ENCODE measurements around the gene TCF19.
"Not testable (repeated sequence)": the region's sequence is repeated elsewhere in the genome, so short reads cannot be mapped to it uniquely, and the experiment has no call there.

Gene TCF19

DNA sequence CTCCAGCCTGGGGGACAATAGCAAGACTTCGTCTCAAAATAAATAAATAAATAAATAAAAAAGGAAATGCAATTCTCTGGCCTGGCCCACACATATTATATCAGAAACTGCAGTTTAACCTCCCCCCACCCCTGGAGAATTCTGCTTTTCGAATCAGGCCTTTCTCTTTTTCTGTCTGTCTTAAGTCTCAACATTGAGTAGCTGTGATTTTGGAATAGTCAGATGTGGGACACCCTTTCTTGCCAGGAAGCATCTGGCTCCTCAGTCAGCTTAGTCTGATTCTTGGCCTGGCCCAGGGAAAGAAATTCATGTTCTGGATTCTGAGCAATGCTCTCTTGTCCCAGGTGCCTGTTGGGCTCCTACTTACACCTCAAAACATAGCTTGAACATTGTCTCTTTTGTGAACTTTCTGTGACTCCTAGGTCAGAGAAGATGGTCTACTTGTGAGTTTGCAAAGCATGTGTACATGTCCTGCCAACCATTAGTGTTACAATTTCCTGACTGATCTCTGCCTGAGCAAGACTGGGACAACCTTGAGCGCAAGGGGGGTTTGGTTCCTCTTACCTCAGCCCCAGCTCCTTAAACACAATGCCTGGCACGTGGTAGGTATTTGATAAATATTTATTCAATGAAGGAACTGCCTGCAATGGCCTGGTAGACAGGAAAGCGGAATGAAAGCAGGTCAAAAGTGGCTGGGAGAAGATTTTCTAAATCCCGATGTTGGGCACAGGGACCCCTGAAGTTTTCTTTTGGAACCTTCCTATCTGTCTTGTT is 35.9 kb downstream of the TCF19 start:
- Histone ChIP-seq H3K27me3 (no peaks in the 10 kb centered on the region), H4K20me1 (0 out of 2 replicates have a peak, but pooled peaks cover 10% of the 10 kb centered on the region), H3K27ac (no peak overlapping the region), H3K4me2 (no peak overlapping the region; the same call in 1 of the 2 replicates), H3K9me3 (no peaks in the 10 kb centered on the region), H3K4me1 (peaks cover 25% of the 10 kb centered on the region), H3K36me3 (0 out of 2 replicates have a peak, but pooled peaks cover 5% of the 10 kb centered on the region), H3K4me3 (no peak overlapping the region), H3K9ac (0 out of 2 replicates have a peak overlapping the region, but pooled peaks have one; percentile 1)
- TF ChIP-seq Cebpa-rat (IDR thresholded peaks at IDR 0.05): no peak

DNA sequence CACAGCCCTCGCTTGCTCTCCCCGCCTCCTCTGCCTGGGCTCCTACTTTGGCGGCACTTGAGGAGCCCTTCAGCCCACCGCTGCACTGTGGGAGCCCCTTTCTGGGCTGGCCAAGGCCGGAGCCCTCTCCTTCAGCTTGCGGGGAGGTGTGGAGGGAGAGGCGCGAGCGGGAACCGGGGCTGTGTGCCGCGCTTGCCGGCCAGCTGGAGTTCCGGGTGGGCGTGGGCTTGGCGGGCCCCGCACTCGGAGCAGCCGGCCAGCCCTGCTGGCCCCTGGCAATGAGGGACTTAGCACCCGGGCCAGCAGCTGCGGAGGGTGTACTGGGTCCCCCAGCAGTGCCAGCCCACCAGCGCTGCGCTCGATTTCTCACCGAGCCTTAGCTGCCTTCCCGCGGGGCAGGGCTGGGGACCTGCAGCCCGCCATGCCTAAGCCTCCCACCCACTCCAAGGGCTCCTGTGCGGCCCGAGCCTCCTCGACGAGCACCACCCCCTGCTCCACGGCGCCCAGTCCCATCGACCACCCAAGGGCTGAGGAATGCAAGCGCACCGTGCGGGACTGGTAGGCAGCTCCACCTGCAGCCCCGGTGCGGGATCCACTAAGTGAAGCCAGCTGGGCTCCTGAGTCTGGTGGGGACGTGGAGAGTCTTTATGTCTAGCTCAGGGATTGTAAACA is 37.1 kb downstream of the TCF19 start:
- not testable (repeated sequence) for H3K4me2 ChIP-seq, H4K20me1 ChIP-seq, H3K27me3 ChIP-seq, H3K9ac ChIP-seq, H3K9me3 ChIP-seq, H3K27ac ChIP-seq, H3K4me3 ChIP-seq
- Histone ChIP-seq H3K36me3 (peaks cover 14% of the 10 kb centered on the region; the same call in 1 of the 2 replicates), H3K4me1 (peaks cover 36% of the 10 kb centered on the region)

DNA sequence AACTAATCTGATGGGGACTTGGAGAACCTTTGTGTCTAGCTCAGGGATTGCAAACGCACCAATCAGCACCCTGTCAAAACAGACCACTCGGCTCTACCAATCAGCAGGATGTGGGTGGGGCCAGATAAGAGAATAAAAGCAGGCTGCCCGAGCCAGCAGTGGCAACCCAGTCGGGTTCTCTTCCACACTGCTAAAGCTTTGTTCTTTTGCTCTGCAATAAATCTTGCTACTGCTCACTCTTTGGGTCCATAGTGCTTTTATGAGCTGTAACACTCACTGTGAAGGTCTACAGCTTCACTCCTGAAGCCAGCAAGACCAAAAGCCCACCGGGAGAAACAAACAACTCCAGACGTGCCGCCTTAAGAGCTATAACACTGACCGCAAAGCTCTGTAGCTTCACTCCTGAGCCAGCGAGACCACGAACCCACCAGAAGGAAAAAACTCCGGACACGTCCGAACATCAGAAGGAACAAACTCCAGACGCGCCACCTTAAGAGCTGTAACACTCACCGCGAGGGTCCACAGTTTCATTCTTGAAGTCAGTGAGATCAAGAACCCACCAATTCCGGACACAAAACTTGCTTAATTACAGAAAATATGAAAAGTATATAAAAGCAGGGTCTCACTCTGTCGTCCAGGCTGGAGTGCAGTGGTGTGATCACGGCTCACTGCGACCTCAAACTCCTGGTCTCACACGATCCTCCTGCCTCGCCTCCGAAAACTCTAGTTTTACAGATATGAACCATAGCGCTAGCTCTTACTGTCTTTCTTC is 38.0 kb downstream of the TCF19 start:
- H3K27ac ChIP-seq, H3K27me3 ChIP-seq, H4K20me1 ChIP-seq, H3K9ac ChIP-seq: not testable (repeated sequence)
- Histone ChIP-seq H3K4me3 (peak overlapping the region; percentile 89), H3K4me1 (peaks cover 41% of the 10 kb centered on the region), H3K9me3 (peaks cover 18% of the 10 kb centered on the region), H3K36me3 (peaks cover 24% of the 10 kb centered on the region), H3K4me2 (peak overlapping the region; percentile 86)

DNA sequence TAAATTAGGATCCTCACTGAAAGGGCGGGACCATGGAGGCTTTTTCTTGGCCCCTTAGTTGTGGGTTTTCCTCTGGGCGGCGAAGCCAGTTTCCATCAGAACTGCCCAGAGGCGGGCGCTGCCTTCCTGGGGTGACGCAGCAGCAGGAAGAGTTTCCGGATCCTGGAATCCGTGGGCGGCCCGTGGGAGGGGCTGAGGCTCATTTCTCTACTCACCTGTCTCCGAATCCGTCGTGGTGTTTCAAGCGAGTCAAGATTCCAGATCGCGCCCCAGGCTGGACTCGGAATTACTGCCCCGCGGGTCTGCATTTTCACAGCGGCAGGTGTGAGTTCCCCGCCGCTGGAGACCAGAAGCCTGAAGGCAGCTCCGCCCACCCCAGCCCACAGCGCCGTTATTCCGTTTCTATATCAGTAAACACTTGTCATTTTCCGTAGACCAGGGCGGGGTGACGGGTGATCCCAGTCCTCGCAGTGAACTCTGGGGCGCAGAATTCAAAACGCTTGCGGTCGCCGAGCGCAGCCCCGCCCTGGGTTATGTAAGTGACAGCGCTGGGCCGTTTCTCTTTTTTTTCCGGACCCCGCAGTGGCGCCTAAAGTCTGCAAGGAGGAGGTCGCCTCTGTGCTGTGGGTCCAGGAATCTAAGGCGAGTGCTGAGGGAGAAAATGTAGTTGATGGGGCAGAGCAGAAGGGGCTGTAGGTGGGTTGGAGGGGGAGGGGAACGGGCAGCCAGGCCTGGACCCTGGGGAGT is 39.3 kb downstream of the TCF19 start:
- Histone ChIP-seq H4K20me1 (0 out of 2 replicates have a peak, but pooled peaks cover 10% of the 10 kb centered on the region), H3K4me2 (peak overlapping the region; percentile 86), H3K4me3 (peak overlapping the region; percentile 89), H3K9me3 (peaks cover 18% of the 10 kb centered on the region), H3K4me1 (peaks cover 54% of the 10 kb centered on the region), H3K36me3 (peaks cover 29% of the 10 kb centered on the region), H3K27ac (peak overlapping the region; percentile 96), H3K27me3 (no peaks in the 10 kb centered on the region), H3K9ac (peak overlapping the region; percentile 94)
- no peak for TF ChIP-seq Cebpa-rat (IDR thresholded peaks at IDR 0.05)

DNA sequence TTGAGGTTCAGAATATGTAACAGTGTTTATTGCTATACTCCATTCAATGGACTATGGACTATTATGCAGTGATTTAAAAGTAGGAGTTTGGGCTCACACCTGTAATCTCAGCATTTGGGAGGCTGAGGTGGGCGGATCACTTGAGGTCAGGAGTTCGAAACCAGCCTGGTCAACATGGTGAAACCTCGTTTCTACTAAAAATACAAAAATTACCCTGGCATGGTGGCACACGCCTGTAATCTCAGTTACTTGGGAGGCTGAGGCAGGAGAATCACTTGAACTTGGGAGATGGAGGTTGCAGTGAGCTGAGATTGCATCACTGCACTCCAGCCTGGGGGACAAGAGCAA is 40.7 kb downstream of the TCF19 start:
- peak overlapping the region; percentile 86 for H3K4me2 ChIP-seq
- H3K27ac ChIP-seq: not testable (repeated sequence)
- H3K4me3 ChIP-seq: peak overlapping the region; percentile 89

DNA sequence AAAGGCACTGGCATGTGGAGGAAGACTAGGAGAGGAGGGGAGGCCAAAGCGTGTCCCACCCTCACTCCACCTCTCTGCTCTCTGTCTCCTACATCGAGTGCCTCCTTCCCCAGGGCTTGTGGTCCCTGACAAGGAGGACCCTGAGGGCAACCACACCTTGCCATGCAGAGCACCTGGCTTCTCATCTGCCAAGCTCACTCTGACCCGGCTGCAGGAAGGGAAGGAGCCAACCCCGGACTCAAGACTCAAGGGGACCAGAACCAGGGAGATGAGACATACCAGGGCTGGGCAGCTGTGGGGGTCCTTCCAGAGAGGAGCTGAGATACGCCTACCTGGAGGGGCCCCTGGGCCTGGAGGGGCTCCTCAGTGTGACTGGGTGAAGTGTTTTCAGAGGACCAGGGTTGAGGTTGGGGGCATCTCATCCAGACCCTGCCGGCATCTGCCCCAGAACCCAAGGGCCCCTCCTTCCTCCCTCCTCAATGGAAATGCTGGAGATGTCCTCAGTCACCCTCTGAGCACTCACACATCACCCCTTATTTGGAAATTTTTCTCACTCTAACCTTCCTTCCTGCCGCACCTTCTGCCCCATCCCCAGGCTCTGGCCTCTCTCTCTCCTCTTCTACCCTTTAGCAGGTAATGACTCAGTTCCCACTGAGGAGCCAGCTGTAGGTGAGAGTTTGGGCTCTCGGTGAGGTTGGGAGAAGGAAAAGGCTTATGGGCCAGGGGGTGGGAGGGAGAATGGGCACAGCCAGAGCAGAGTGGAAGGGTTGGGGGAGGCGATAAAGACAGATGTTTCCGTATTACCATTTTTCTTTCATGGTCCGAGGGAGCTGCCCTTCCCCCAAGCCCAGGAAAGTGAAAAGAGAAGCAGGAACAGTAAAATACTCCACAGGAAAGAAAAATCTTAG is 44.1 kb downstream of the TCF19 start:
- Histone ChIP-seq H3K4me1 (peaks cover 64% of the 10 kb centered on the region), H4K20me1 (no peaks in the 10 kb centered on the region), H3K36me3 (peaks cover 25% of the 10 kb centered on the region), H3K9ac (peak overlapping the region; percentile 65), H3K9me3 (peaks cover 18% of the 10 kb centered on the region), H3K27me3 (no peaks in the 10 kb centered on the region), H3K27ac (peak overlapping the region; percentile 85), H3K4me2 (peak overlapping the region; percentile 85), H3K4me3 (peak overlapping the region; percentile 63)
- no peak for TF ChIP-seq Cebpa-rat (IDR thresholded peaks at IDR 0.05)

More for the DNA sequence above, 40.7 kb downstream of the TCF19 start:
- Histone ChIP-seq H3K36me3 (peaks cover 29% of the 10 kb centered on the region), H3K9me3 (peaks cover 18% of the 10 kb centered on the region), H3K4me1 (peaks cover 63% of the 10 kb centered on the region)
- not testable (repeated sequence) for H3K9ac ChIP-seq, H3K27me3 ChIP-seq, H4K20me1 ChIP-seq

DNA sequence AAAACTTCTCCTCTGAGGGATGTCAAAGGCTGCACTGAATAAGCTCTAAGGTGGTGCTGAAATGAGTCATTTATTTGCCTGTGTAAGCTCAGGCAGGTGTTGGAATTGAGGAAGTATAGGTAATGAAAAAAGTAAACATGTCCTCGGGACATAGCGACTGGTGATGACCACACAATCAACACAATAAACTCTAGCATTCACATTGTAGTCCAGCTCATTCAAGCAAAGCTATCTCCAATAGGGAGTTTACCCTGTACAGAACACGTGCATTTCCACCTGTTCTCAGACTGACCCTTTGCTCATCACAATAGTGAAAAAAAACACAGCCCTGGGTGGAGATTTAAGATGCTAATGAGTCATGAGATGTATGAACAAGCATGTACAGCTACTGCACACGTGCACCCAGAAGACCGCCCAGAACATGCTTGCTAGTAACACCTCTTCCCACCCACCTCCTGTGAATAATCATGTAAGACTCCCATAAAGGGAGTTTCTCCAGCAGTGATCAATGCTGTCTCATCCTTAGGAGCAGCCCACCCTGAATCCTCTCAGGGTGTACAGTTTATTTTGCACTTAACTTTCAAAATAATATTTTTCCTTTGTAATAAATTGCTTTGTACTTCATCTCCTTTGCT is 45.1 kb downstream of the TCF19 start:
- peaks cover 25% of the 10 kb centered on the region for H3K36me3 ChIP-seq
- H3K27ac ChIP-seq: peak overlapping the region; percentile 85
- H3K27me3 ChIP-seq: no peaks in the 10 kb centered on the region
- H4K20me1 ChIP-seq: no peaks in the 10 kb centered on the region
- H3K9me3 ChIP-seq: peaks cover 18% of the 10 kb centered on the region
- peak overlapping the region; percentile 85 for H3K4me2 ChIP-seq
- TF ChIP-seq Cebpa-rat (IDR thresholded peaks at IDR 0.05): no peak
- H3K4me3 ChIP-seq: peak overlapping the region; percentile 63
- peaks cover 68% of the 10 kb centered on the region for H3K4me1 ChIP-seq
- peak overlapping the region; percentile 65; the same call in 1 of the 2 replicates for H3K9ac ChIP-seq

DNA sequence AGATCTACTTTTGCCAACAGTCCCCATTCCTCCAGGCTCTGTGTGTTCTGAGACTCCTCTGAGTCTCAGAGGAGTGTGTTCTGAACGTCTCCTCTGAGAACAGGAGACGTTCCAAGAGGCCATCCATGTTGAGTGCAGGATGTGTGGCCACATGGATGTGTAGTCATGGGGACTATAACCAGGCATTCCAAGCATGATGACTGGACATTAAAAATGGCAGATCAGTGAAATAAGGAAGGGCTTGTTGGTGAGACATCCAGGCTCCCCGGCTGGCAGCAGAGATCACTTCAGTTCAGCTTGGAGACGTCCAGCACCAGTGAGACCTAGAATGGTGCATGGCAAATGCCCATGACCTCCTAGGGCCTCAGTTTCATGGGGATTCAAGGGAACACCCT is 46.4 kb downstream of the TCF19 start:
- H3K36me3 ChIP-seq: peaks cover 22% of the 10 kb centered on the region
- H3K27me3 ChIP-seq: no peaks in the 10 kb centered on the region
- H3K27ac ChIP-seq: peak overlapping the region; percentile 85
- H3K9ac ChIP-seq: peak overlapping the region; percentile 65; the same call in 1 of the 2 replicates
- peak overlapping the region; percentile 63; the same call in 1 of the 2 replicates for H3K4me3 ChIP-seq
- H3K4me1 ChIP-seq: peaks cover 56% of the 10 kb centered on the region
- TF ChIP-seq Cebpa-rat (IDR thresholded peaks at IDR 0.05): no peak
- no peaks in the 10 kb centered on the region for H4K20me1 ChIP-seq
- peaks cover 16% of the 10 kb centered on the region for H3K9me3 ChIP-seq
- peak overlapping the region; percentile 85 for H3K4me2 ChIP-seq

Measured in BLaER1 (cell line).